Transverse colon (tissue), 4 donors: ENCODE results near the gene MASP1. TPM values are rescaled to one million over a fixed set of nuclear protein-coding genes. Genes with fewer than 3 reads are reported as not detected.

Experiments used
- DNase-seq: peaks from one replicate; pipeline ENCODE4 v3.0.0-alpha.2; 2019
- H3K27ac ChIP-seq, 4 donors: fragments of 200-600 bp; sonication (generic); 2 replicates each; pipeline ENCODE4 v1.5.1; 2016 to 2018; ENCODE audit warnings: inconsistent platforms in 4 of 4
- H3K27me3 ChIP-seq: fragments of 200-600 bp; sonication (generic); 2 replicates; pipeline ENCODE4 v1.5.1; 2017; ENCODE audit warnings: inconsistent platforms
- H3K36me3 ChIP-seq, 4 donors: fragments of 200-600 bp; sonication (generic); 2 replicates each; pipeline ENCODE4 v1.5.1; 2017 to 2019; ENCODE audit warnings: inconsistent platforms in 4 of 4
- H3K4me1 ChIP-seq, 4 donors: fragments of 200-600 bp; sonication (generic); 2 replicates each; pipeline ENCODE4 v1.5.1; 2017 to 2020; ENCODE audit warnings: inconsistent platforms in 4 of 4
- H3K4me3 ChIP-seq, 4 donors: fragments of 200-600 bp; sonication (generic); 1 replicate in 1 of 4; 2 replicates in 3 of 4; pipeline versions ENCODE4 v1.5.1 to v1.6.1; 2017 to 2019; ENCODE audit warnings: inconsistent platforms in 4 of 4
- H3K9me3 ChIP-seq, 2 donors: fragments of 200-600 bp; sonication (generic); 2 replicates each; pipeline ENCODE4 v1.5.1; 2017 to 2019; ENCODE audit warnings: inconsistent platforms in 2 of 2
- CTCF ChIP-seq, 5 experiments: fragments of 200-600 bp in 3 of 5; fragments of 450-650 bp in 2 of 5; sonication (generic) in 3 of 5; IDR thresholded peaks; 1 replicate in 2 of 5; 2 replicates in 3 of 5; pipeline ENCODE4 v1.5.1; 2016 to 2017; ENCODE audit warnings: antibody characterized with exemption in 5 of 5, inconsistent platforms in 3 of 5, mild to moderate bottlenecking in 2 of 5, moderate library complexity in 1 of 5
- EP300 ChIP-seq: sonication (generic); formaldehyde crosslinking; IDR thresholded peaks from one replicate; pipeline ENCODE4 v1.6.1; 2017; ENCODE audit warnings: antibody characterized with exemption, low read depth
- POLR2A ChIP-seq: fragments of 450-650 bp; IDR thresholded peaks from one replicate; pipeline ENCODE4 v1.6.1; 2016; ENCODE audit warnings: antibody characterized with exemption, mild to moderate bottlenecking, moderate library complexity
- POLR2AphosphoS5 ChIP-seq, 3 donors: sonication (generic); formaldehyde crosslinking; IDR thresholded peaks; one replicate each; pipeline ENCODE4 v1.6.1; 2016; ENCODE audit warnings: antibody characterized with exemption in 3 of 3
- WGBS, 2 donors: methylation state at CpG; one replicate each; pipeline ENCODE4 v1.1.5; 2018; ENCODE audit warnings: low coverage in 1 of 2; 5-methylcytosine and 5-hydroxymethylcytosine counted together
- in situ Hi-C, 4 donors: fragments of 200-750 bp; cut with MboI; loops; one replicate each; pipeline versions ENCODE4 v1.15.0 to v1.15.1; 2017; ENCODE audit warnings: low sequenced_read_pairs in 3 of 4, low pct_ligation_motif_present in 1 of 4, low pct_unique_long_range_greater_than_20kb in 1 of 4
- intact Hi-C: fragments of 100-400 bp; cut with DNase I; formaldehyde crosslinking; loops from one replicate; pipeline ENCODE4 v1.15.1; 2023; ENCODE audit warnings: low total_unique reads
- total RNA-seq, 4 donors: library from RNA; depleted of rRNA; stranded (reverse); fragments of >200 nt; gene quantifications; one replicate each; pipeline ENCODE4 v1.1.0, GENCODE V29; 2016

MASP1 gene
- total RNA-seq, 4 donors from 2014 or later = 4.5 to 45.2 (median 13.9) TPM

DNA sequence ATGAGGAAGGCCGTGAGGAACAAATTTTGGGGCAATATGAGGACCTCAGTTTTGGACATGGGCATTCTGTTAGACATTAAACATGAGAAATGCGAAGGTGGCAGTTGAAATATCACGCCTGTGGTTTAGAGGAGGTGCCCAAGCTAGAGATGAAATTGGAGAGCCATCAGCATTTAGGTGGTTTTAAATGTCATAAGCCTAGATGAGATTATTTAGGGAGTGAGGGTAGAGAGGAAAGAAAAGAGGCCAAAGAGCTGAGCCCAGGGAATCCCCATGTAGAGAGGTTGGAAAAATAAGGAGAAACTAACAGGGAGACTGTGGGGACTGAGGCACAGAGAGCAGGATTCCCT, 79.4 kb downstream of the MASP1 start:
- H3K4me1 ChIP-seq = peaks cover 6 to 38% (median 13%) of the 10 kb centered on the region in 4 donors
- H3K27me3 ChIP-seq = no peaks in the 10 kb centered on the region
- no peaks in the 10 kb centered on the region for H3K36me3 ChIP-seq
- in situ Hi-C loops = no loop called here
- H3K27ac ChIP-seq = peak overlapping the region in 2 of 4 donors; percentile 22 to 32
- DNase-seq = no peak
- no peaks in the 10 kb centered on the region for H3K9me3 ChIP-seq
- H3K4me3 ChIP-seq = no peak overlapping the region
- TF ChIP-seq EP300 = no peak
- TF ChIP-seq POLR2AphosphoS5 (IDR thresholded peaks at IDR 0.05) = no peak
- TF ChIP-seq CTCF (IDR thresholded peaks at IDR 0.05) = no peak
- no peak for TF ChIP-seq POLR2A
- intact Hi-C loops = no loop called here
- WGBS, 2 donors = 88 to 91% methylated on average over 3 of the region's 3 CpGs

- in situ Hi-C loops = no loop called here
- H3K4me3 ChIP-seq = no peak overlapping the region
- H3K27me3 ChIP-seq = no peaks in the 10 kb centered on the region
- H3K4me1 ChIP-seq = peaks cover 6 to 39% (median 14%) of the 10 kb centered on the region in 4 donors
- intact Hi-C loops = no loop called here
- DNase-seq = no peak
- H3K9me3 ChIP-seq = no peaks in the 10 kb centered on the region
- TF ChIP-seq POLR2AphosphoS5 (IDR thresholded peaks at IDR 0.05) (no peak), POLR2A (no peak), EP300 (no peak), CTCF (IDR thresholded peaks at IDR 0.05) (no peak)
- 65 to 75% methylated on average over 2 to 3 of the region's 3 CpGs for WGBS, 2 donors
- peak overlapping the region in 1 of 4 donors; percentile 32 for H3K27ac ChIP-seq
- H3K36me3 ChIP-seq = no peaks in the 10 kb centered on the region
Measured at GRCh38 chr3:187211532-187212195, 79.9 kb downstream of the MASP1 start.

- H3K27ac ChIP-seq = peak overlapping the region; percentile 8 to 51 (median 34)
- TF ChIP-seq POLR2AphosphoS5 (IDR thresholded peaks at IDR 0.05) (no peak), EP300 (no peak), CTCF (IDR thresholded peaks at IDR 0.05) (no peak), POLR2A (no peak)
- peaks cover 6 to 39% (median 14%) of the 10 kb centered on the region in 4 donors for H3K4me1 ChIP-seq
- intact Hi-C loops (no loop called here), in situ Hi-C loops (no loop called here)
- no peak for DNase-seq
- H3K36me3 ChIP-seq = no peaks in the 10 kb centered on the region
- no peaks in the 10 kb centered on the region for H3K9me3 ChIP-seq
- 50 to 60% methylated on average over 6 of the region's 6 CpGs for WGBS, 2 donors
- H3K4me3 ChIP-seq = no peak overlapping the region
- H3K27me3 ChIP-seq = no peaks in the 10 kb centered on the region
Measured at GRCh38 chr3:187210545-187211327, 80.8 kb downstream of the MASP1 start.

- DNase-seq = no peak
- TF ChIP-seq POLR2A = no peak
- TF ChIP-seq CTCF (IDR thresholded peaks at IDR 0.05) = no peak
- no peak for TF ChIP-seq POLR2AphosphoS5 (IDR thresholded peaks at IDR 0.05)
- no peak for TF ChIP-seq EP300
- in situ Hi-C loops = no loop called here
- H3K4me1 ChIP-seq = peaks cover 6 to 39% (median 14%) of the 10 kb centered on the region in 4 donors
- whole genome bisulfite sequencing, 2 donors = 44 to 54% methylated on average over 1 of the region's 1 CpG
- no peak overlapping the region for H3K4me3 ChIP-seq
- H3K27ac ChIP-seq = peak overlapping the region; percentile 8 to 51 (median 38)
- no peaks in the 10 kb centered on the region for H3K27me3 ChIP-seq
- H3K36me3 ChIP-seq = no peaks in the 10 kb centered on the region
- no peaks in the 10 kb centered on the region for H3K9me3 ChIP-seq
- intact Hi-C loops = no loop called here
Measured at GRCh38 chr3:187210091-187210490, 81.4 kb downstream of the MASP1 start.
